K562 treated with DMSO at 1 percent for 4 hours (cell line): Measurements from ENCODE around the gene CELF3. TPM values are rescaled to one million over a fixed set of nuclear protein-coding genes. Genes with fewer than 3 reads are reported as not detected.

Source experiments
- total RNA-seq: library from RNA; unstranded; fragments of 300-600 nt; gene quantifications from 2 replicates; pipeline ENCODE4 v1.2.3, GENCODE V29; 2022; ENCODE audit not compliant: insufficient read depth

CELF3 gene
- total RNA-seq, result not detected in 2 replicates

DNA sequence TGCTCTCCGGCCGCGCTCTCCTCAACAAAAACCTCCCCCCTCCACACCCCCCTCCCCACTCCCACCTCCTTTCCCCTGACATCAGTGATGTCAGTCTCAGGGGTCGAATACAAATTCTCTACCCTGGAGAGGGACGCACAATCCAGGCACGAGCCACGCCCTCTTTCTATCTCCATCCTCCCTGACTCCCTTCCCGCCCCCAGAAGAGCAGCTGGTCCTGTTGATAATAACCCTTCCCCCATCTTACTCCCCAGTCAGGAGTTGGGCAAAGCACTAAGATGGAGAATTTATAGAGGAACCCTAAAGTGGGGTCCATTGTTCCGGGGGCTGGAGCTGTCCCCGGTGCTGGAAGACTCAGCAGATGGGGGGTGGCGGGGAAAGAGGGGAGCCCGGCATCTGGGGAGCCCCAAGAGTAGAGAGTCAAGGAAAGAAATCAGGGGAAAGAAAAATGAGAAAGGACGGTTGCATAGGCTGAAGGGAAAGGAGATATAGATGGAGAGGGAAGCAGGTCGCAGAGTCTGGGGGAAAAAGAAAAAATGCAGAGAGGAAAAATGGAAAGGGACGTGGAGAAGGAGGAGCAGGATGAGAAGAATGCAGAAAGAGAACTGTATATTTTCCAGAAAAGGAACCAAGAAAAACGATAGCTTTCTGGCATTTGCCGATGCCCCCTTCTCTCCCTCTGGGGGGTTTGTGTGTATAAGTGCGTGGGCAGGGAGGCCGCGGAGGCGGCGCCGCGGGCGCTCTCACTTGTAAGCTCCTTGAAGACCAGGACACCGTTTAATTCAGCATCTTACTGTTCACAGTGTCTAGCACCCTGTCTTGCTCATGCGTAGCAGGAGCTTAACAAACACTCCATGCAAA is at the start of gene CELF3:
Gene CELF3, minus strand, starts transcription at position 33 of the 861 bp plus-strand sequence. CDS start 783 bp downstream, outside the sequence.

DNA sequence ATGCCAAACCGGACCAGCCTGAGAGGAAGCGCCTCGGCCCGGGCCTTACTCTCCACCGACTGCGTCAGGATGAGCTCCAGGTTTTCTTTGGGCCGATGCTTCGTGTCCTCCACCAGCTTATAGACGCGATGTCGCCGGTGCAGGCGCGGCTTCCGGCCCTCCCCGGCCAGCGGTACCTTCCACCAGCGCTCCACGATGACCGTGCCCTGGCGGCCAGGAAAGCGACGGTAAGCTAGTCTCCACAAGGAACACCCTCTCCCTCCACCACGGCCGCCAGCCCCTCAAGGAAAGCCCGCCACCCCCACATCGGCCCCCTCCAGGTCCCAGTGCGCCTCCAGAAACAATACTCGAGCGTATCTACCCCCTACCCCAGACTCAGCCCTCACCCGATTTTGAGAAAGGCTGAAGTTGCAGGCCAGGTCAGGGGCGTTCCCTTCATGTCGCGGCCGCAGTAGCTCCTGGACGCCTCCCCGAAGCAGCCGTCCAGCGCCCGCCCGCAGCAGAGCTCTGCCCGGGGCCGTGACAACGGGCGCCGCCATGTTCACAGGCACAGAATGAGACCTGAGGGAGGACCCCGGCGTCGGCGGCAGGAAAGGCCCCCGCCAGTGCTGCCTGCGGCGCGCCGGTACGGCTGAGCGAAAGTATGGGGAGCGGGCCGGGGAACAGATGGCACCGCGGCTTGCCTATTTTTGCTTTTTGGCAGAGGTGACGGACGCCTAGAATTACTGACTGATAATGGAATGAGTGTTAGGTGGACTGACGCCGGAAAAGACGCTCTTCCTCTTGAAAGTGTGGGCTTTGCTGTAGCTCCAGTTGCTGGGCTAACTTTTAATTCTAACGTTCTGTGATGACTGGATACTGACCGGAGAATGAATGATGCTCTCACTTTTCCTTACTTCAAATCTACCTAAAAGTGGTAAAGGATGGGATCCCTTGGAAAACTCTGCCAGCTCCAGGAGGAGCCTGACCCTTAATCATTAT is 46.6 kb upstream of the CELF3 start, which contains the start of gene MRPL9:
Gene MRPL9, minus strand, starts transcription at position 556 of the 981 bp plus-strand sequence. Its CDS starts 17 bp downstream, at position 539.

DNA sequence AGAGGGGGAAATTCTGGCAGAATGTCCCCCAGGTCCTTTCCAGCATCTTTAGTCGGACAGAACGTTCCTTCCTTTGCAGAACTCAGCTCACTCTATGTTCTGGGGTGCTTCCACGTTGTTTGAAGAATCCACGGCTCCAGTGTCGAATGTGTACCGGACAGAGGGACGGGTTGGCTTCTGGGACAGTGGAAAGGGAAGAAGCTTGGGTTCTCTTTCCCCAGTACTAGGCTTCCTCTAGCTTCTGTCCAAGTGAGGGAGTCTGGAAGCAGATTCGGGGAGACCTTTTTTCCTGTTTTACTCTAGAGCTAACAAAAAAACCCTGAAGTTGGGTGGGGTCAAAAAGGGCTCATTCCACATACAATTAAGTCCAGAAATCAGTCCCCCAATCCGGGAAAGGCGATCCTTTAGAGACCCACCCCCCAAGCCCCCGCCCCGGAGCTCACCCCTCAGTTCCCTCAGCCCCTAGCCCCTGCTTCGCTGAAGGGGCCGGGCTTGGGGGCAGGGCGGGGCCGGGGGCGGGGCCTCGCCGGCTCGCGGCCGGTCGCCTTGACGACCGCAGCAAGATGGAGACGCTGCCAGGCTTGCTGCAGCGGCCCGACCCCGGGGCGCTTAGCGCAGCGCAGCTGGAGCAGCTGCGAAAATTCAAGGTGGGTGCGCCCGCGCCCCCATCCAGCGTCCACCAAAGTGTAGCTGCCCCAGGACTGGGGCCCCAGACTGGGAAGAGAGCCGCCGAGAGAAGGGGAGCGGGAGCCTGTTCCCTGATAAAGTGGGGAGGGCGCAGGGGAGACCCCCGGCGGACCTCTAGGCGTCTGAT is 4.6 kb upstream of the CELF3 start, which contains the start of gene RIIAD1:
Gene RIIAD1, plus strand, starts transcription at position 549 of the 814 bp plus-strand sequence. Its CDS starts 15 bp downstream, at position 564.

Other genes with a start within 250 kb of the CELF3 start
- gene CGN, start 205.4 kb downstream of the CELF3 start, total RNA-seq, result not detected in 2 replicates
- 7.3 and 7.4 TPM in 2 replicates for gene TUFT1, start 176.5 kb downstream of the CELF3 start, total RNA-seq
- 3.8 and 4.0 TPM in 2 replicates for gene SNX27, start 104.8 kb downstream of the CELF3 start, total RNA-seq
- not detected in 2 replicates for gene RIIAD1, start 4.7 kb upstream of the CELF3 start, total RNA-seq
- gene MRPL9, start 46.7 kb upstream of the CELF3 start, total RNA-seq, result 77.1 and 79.2 TPM in 2 replicates
- 5.4 and 6.6 TPM in 2 replicates for gene TDRKH, start 73.7 kb upstream of the CELF3 start, total RNA-seq
- gene LINGO4, start 88.6 kb upstream of the CELF3 start, total RNA-seq, result not detected in 2 replicates
- gene RORC, start 115.0 kb upstream of the CELF3 start, total RNA-seq, result not detected in 2 replicates
- not detected in 2 replicates for gene C2CD4D, start 123.0 kb upstream of the CELF3 start, total RNA-seq
- not detected in 2 replicates for gene THEM5, start 136.9 kb upstream of the CELF3 start, total RNA-seq
- gene THEM4, start 192.7 kb upstream of the CELF3 start, total RNA-seq, result 16.5 and 18.7 TPM in 2 replicates